ENCODE data around the gene THAP7. TPM values are rescaled to one million over a fixed set of nuclear protein-coding genes. Genes with fewer than 3 reads are reported as not detected.

Gene THAP7
- total RNA-seq, 1 experiment from 2014 or later = 23.5 TPM

- TF ChIP-seq SIN3A (IDR thresholded peaks at IDR 0.05; ENCODE audit: borderline replicate concordance, insufficient read depth, low read depth, low read length) = no peak
- no peak for TF ChIP-seq TCF7L2 (IDR thresholded peaks at IDR 0.05; ENCODE audit: low read depth, low read length)
- no peak for TF ChIP-seq REST (IDR thresholded peaks at IDR 0.05; ENCODE audit: insufficient read depth in 1 of 2, low read depth in 2 of 2, low read length in 1 of 2)
- TF ChIP-seq POLR2AphosphoS5 (IDR thresholded peaks at IDR 0.05; ENCODE audit: low read depth, low read length) = no peak
- TF ChIP-seq CTCF (IDR thresholded peaks at IDR 0.05) = no peak
- ATAC-seq = no peak
- intact Hi-C loops (cut with micrococcal nuclease; ENCODE audit: unreplicated experiment) (no loop called here), in situ Hi-C loops (cut with HindIII; ENCODE audit: low pct_unique_long_range_greater_than_20kb, low sequenced_read_pairs) (no loop called here)
- no peak overlapping the region for H3K27ac ChIP-seq (ENCODE audit: low read length)
- H3K4me1 ChIP-seq (ENCODE audit: control insufficient read depth, insufficient read depth, low read length) = no peaks in the 10 kb centered on the region
- no TSS peak for BruUV-seq (replicated peaks)
- no peaks in the 10 kb centered on the region for H3K9me3 ChIP-seq (ENCODE audit: control insufficient read depth, insufficient read depth, low read depth, low read length)
- ChIA-PET CTCF (no interaction called here), POLR2A (no interaction called here)
- DNase-seq (ENCODE audit: low read depth, low spot score) = no peak
- no peak overlapping the region for H3K4me3 ChIP-seq (ENCODE audit: low read depth in 2 of 2, low read length in 2 of 2)
- H3K27me3 ChIP-seq (ENCODE audit: control insufficient read depth, insufficient read depth, low read length) = no peaks in the 10 kb centered on the region
- no peaks in the 10 kb centered on the region for H3K36me3 ChIP-seq (ENCODE audit: control insufficient read depth, insufficient read depth, low read length)
Measured at GRCh38 chr22:20993304-20994127, 8.4 kb downstream of the THAP7 start.

GRCh38 chr22:20992456-20993303, 9.2 kb downstream of the THAP7 start:
- Histone ChIP-seq H3K9me3 (ENCODE audit: control insufficient read depth, insufficient read depth, low read depth, low read length) (no peaks in the 10 kb centered on the region), H3K27me3 (ENCODE audit: control insufficient read depth, insufficient read depth, low read length) (no peaks in the 10 kb centered on the region), H3K27ac (ENCODE audit: low read length) (no peak overlapping the region), H3K4me3 (ENCODE audit: low read depth in 2 of 2, low read length in 2 of 2) (no peak overlapping the region), H3K36me3 (ENCODE audit: control insufficient read depth, insufficient read depth, low read length) (no peaks in the 10 kb centered on the region), H3K4me1 (ENCODE audit: control insufficient read depth, insufficient read depth, low read length) (no peaks in the 10 kb centered on the region)
- BruUV-seq (replicated peaks) = no TSS peak
- TF ChIP-seq SIN3A (IDR thresholded peaks at IDR 0.05; ENCODE audit: borderline replicate concordance, insufficient read depth, low read depth, low read length) (no peak), CTCF (IDR thresholded peaks at IDR 0.05) (no peak), POLR2AphosphoS5 (IDR thresholded peaks at IDR 0.05; ENCODE audit: low read depth, low read length) (no peak), REST (IDR thresholded peaks at IDR 0.05; ENCODE audit: insufficient read depth in 1 of 2, low read depth in 2 of 2, low read length in 1 of 2) (no peak), TCF7L2 (IDR thresholded peaks at IDR 0.05; ENCODE audit: low read depth, low read length) (no peak)
- ChIA-PET CTCF (no interaction called here), POLR2A (no interaction called here)
- ATAC-seq (no peak), DNase-seq (ENCODE audit: low read depth, low spot score) (no peak)
- intact Hi-C loops (cut with micrococcal nuclease; ENCODE audit: unreplicated experiment) = no loop called here
- in situ Hi-C loops (cut with HindIII; ENCODE audit: low pct_unique_long_range_greater_than_20kb, low sequenced_read_pairs) = no loop called here

All from Panc1 (cell line).